GM23248 (cell line): ENCODE results near the gene PRODH2. TPM values are rescaled to one million over a fixed set of nuclear protein-coding genes. Genes with fewer than 3 reads are reported as not detected.

Source experiments
- DNase-seq: peaks from one replicate; pipeline ENCODE4 v3.0.0-alpha.2; 2015
- H2AFZ ChIP-seq: fragments of 200-600 bp; sonication (generic); 2 replicates; pipeline ENCODE4 v1.6.1; 2016; ENCODE audit warnings: antibody characterized with exemption
- H3F3A ChIP-seq: fragments of 200-600 bp; sonication (generic); 2 replicates; pipeline ENCODE4 v1.6.1; 2016; ENCODE audit warnings: mild to moderate bottlenecking, antibody characterized with exemption, mixed run types; ENCODE audit not compliant: insufficient read depth
- H3K27ac ChIP-seq: fragments of 200-600 bp; sonication (generic); 2 replicates; pipeline ENCODE4 v1.5.1; 2016; ENCODE audit warnings: mild to moderate bottlenecking
- H3K27me3 ChIP-seq: fragments of 200-600 bp; sonication (generic); replicated peaks from 2 replicates; pipeline ENCODE4 v1.6.1; 2016; ENCODE audit warnings: mild to moderate bottlenecking; ENCODE audit not compliant: insufficient read depth
- H3K36me3 ChIP-seq: fragments of 200-600 bp; sonication (generic); 2 replicates; pipeline ENCODE4 v1.6.1; 2016; ENCODE audit warnings: low read depth, mild to moderate bottlenecking
- H3K4me1 ChIP-seq: fragments of 200-600 bp; sonication (generic); 2 replicates; pipeline ENCODE4 v1.6.1; 2016; ENCODE audit warnings: mild to moderate bottlenecking; ENCODE audit not compliant: insufficient read depth
- H3K4me2 ChIP-seq: fragments of 200-600 bp; sonication (generic); one replicate; pipeline ENCODE4 v1.6.1; 2016; ENCODE audit warnings: mild to moderate bottlenecking; ENCODE audit not compliant: unreplicated experiment
- H3K4me3 ChIP-seq: fragments of 200-600 bp; sonication (generic); 2 replicates; pipeline ENCODE4 v1.5.1; 2016; ENCODE audit warnings: mild to moderate bottlenecking
- H3K79me2 ChIP-seq: fragments of 200-600 bp; sonication (generic); 2 replicates; pipeline ENCODE4 v1.6.1; 2016; ENCODE audit warnings: mild to moderate bottlenecking; ENCODE audit not compliant: insufficient read depth
- H3K9ac ChIP-seq: fragments of 200-600 bp; sonication (generic); 2 replicates; pipeline ENCODE4 v1.6.1; 2016; ENCODE audit warnings: mild to moderate bottlenecking
- H3K9me2 ChIP-seq: fragments of 200-600 bp; sonication (generic); 2 replicates; pipeline ENCODE4 v1.6.1; 2016; ENCODE audit warnings: mixed run types, mild to moderate bottlenecking, moderate library complexity; ENCODE audit not compliant: insufficient read depth
- H3K9me3 ChIP-seq: fragments of 200-600 bp; sonication (generic); one replicate; pipeline ENCODE4 v1.6.1; 2017; ENCODE audit warnings: low read depth
- H4K20me1 ChIP-seq: fragments of 200-600 bp; sonication (generic); 2 replicates; pipeline ENCODE4 v1.6.0; 2016; ENCODE audit not compliant: insufficient read depth
- EZH2 ChIP-seq: fragments of 200-600 bp; sonication (generic); IDR thresholded peaks from 2 replicates; pipeline ENCODE4 v1.6.1; 2018; ENCODE audit warnings: antibody characterized with exemption, mild to moderate bottlenecking; ENCODE audit not compliant: insufficient read depth, poor library complexity, severe bottlenecking
- EZH2phosphoT487 ChIP-seq: fragments of 200-600 bp; sonication (generic); IDR thresholded peaks from 2 replicates; pipeline ENCODE4 v1.6.1; 2018; ENCODE audit warnings: antibody characterized with exemption, moderate library complexity, mild to moderate bottlenecking, low read depth; ENCODE audit not compliant: insufficient read depth
- WGBS, 2 experiments: methylation state at CpG; one replicate each; pipeline ENCODE4 v1.1.6; 2015 to 2017; ENCODE audit warnings: low lambda C conversion rate in 2 of 2, low coverage in 1 of 2; ENCODE audit errors: missing lambda C conversion rate in 2 of 2; 5-methylcytosine and 5-hydroxymethylcytosine counted together
- in situ Hi-C: fragments of 300-500 bp; cut with MboI; formaldehyde crosslinking; loops from 2 replicates; pipeline ENCODE4 v1.15.0; 2020
- polyA plus RNA-seq: library from polyadenylated mRNA; unstranded; fragments of >200 nt; fragmentation: Nextera tagmentation; extraction: Ambion mirVana; gene quantifications from 2 replicates; pipeline ENCODE4 v1.2.1, GENCODE V29; 2016
- total RNA-seq: library from RNA; depleted of rRNA; stranded (reverse); fragments of >200 nt; shearing (Covaris generic); gene quantifications from 2 replicates; pipeline ENCODE4 v1.2.3, GENCODE V29; 2014

The PRODH2 gene
- total and polyA plus RNA-seq, 2 experiments from 2014 or later = not detected

- Histone ChIP-seq H3K9ac (no peak overlapping the region), H3K4me2 (no peak overlapping the region), H2AFZ (no peak overlapping the region), H3K36me3 (no peaks in the 10 kb centered on the region), H3K4me1 (no peaks in the 10 kb centered on the region), H4K20me1 (no peaks in the 10 kb centered on the region), H3K4me3 (no peak overlapping the region), H3K27me3 (0 out of 2 replicates have a peak, but pooled peaks cover 9% of the 10 kb centered on the region), H3K79me2 (no peaks in the 10 kb centered on the region), H3K27ac (no peak overlapping the region), H3F3A (no peaks in the 10 kb centered on the region), H3K9me3 (no peaks in the 10 kb centered on the region), H3K9me2 (no peaks in the 10 kb centered on the region)
- TF ChIP-seq EZH2 (no peak), EZH2phosphoT487 (no peak)
- no peak for DNase-seq
- in situ Hi-C loops = no loop called here
- 53 to 55% methylated on average over 18 to 20 of the region's 20 CpGs for WGBS, 2 experiments
These were observed 21.4 kb downstream of the PRODH2 start for GRCh38 chr19:35790981-35791813.

- in situ Hi-C loops = no loop called here
- Histone ChIP-seq H3K27me3 (0 out of 2 replicates have a peak, but pooled peaks cover under 1% of the 10 kb centered on the region), H3K79me2 (no peaks in the 10 kb centered on the region), H3K4me2 (no peak overlapping the region), H3K9me2 (no peaks in the 10 kb centered on the region), H4K20me1 (no peaks in the 10 kb centered on the region), H3K27ac (no peak overlapping the region), H3K9ac (no peak overlapping the region), H3K36me3 (no peaks in the 10 kb centered on the region), H3F3A (no peaks in the 10 kb centered on the region), H3K4me3 (no peak overlapping the region), H3K4me1 (no peaks in the 10 kb centered on the region), H2AFZ (no peak overlapping the region), H3K9me3 (no peaks in the 10 kb centered on the region)
- DNase-seq = no peak
- 83 to 84% methylated on average over 17 to 18 of the region's 19 CpGs for WGBS, 2 experiments
- TF ChIP-seq EZH2 (no peak), EZH2phosphoT487 (no peak)
These were observed 22.4 kb downstream of the PRODH2 start for GRCh38 chr19:35789978-35790944.

- no peak overlapping the region for H3K27ac ChIP-seq
- no peaks in the 10 kb centered on the region for H3K4me1 ChIP-seq
- no peaks in the 10 kb centered on the region for H3K9me3 ChIP-seq
- H2AFZ ChIP-seq = no peak overlapping the region
- no peaks in the 10 kb centered on the region for H4K20me1 ChIP-seq
- WGBS, 2 experiments = 73 to 80% methylated on average over 8 to 11 of the region's 11 CpGs
- no peaks in the 10 kb centered on the region for H3K9me2 ChIP-seq
- no peak for DNase-seq
- in situ Hi-C loops = no loop called here
- no peaks in the 10 kb centered on the region for H3K79me2 ChIP-seq
- no peaks in the 10 kb centered on the region for H3F3A ChIP-seq
- no peak overlapping the region for H3K4me2 ChIP-seq
- no peaks in the 10 kb centered on the region for H3K36me3 ChIP-seq
- H3K9ac ChIP-seq = no peak overlapping the region
- no peaks in the 10 kb centered on the region for H3K27me3 ChIP-seq
- TF ChIP-seq EZH2phosphoT487 (no peak), EZH2 (no peak)
- H3K4me3 ChIP-seq = no peak overlapping the region
These were observed 23.3 kb downstream of the PRODH2 start for GRCh38 chr19:35789195-35789977.
